Renal pelvis (tissue), 4 donors: ENCODE data around the gene SGSM1. TPM values are rescaled to one million over a fixed set of nuclear protein-coding genes. Genes with fewer than 3 reads are reported as not detected.

Experiments
- DNase-seq: peaks from one replicate; pipeline ENCODE4 v3.0.0-alpha.2; 2013
- polyA plus RNA-seq, 3 donors: library from polyadenylated mRNA; unstranded; fragments of 120-200 nt; gene quantifications; one replicate each; pipeline ENCODE4 v1.2.1, GENCODE V29; 2013; ENCODE audit not compliant: insufficient read length in 3 of 3

SGSM1 gene
- polyA plus RNA-seq, 3 donors = 2.0 to 3.4 (median 2.4) TPM

GRCh38 chr22:24801901-24802465 is 4.0 kb upstream of the SGSM1 start:
- DNase-seq = no peak

GRCh38 chr22:24803064-24803542 is 2.9 kb upstream of the SGSM1 start:
- DNase-seq = no peak

- no peak for DNase-seq
Measured at GRCh38 chr22:24806663-24807001, 621 bp downstream of the SGSM1 start.

GRCh38 chr22:24807284-24807950 is 1.4 kb downstream of the SGSM1 start:
- no peak for DNase-seq

- no peak for DNase-seq
Measured at GRCh38 chr22:24809331-24809730, 3.3 kb downstream of the SGSM1 start.

- no peak for DNase-seq
Measured at GRCh38 chr22:24810043-24810749, 4.2 kb downstream of the SGSM1 start.

- DNase-seq = no peak
Measured at GRCh38 chr22:24812950-24813775, 7.2 kb downstream of the SGSM1 start.

- DNase-seq = no peak
Measured at GRCh38 chr22:24813861-24814770, 8.1 kb downstream of the SGSM1 start.

GRCh38 chr22:24816806-24817205 is 10.8 kb downstream of the SGSM1 start:
- no peak for DNase-seq

- no peak for DNase-seq
Measured at GRCh38 chr22:24819487-24819886, 13.5 kb downstream of the SGSM1 start.

GRCh38 chr22:24819911-24820461 is 14.0 kb downstream of the SGSM1 start:
- no peak for DNase-seq

- DNase-seq = no peak
Measured at GRCh38 chr22:24822471-24822870, 16.5 kb downstream of the SGSM1 start.

GRCh38 chr22:24823787-24824186 is 17.8 kb downstream of the SGSM1 start:
- DNase-seq = no peak

GRCh38 chr22:24824250-24824649 is 18.2 kb downstream of the SGSM1 start:
- no peak for DNase-seq

- DNase-seq = no peak
Measured at GRCh38 chr22:24824915-24825314, 18.9 kb downstream of the SGSM1 start.

- no peak for DNase-seq
Measured at GRCh38 chr22:24826710-24827285, 20.8 kb downstream of the SGSM1 start.

GRCh38 chr22:24827296-24827695 is 21.3 kb downstream of the SGSM1 start:
- DNase-seq = no peak

GRCh38 chr22:24830205-24830979 is 24.4 kb downstream of the SGSM1 start:
- no peak for DNase-seq

- DNase-seq = no peak
Measured at GRCh38 chr22:24831687-24832086, 25.7 kb downstream of the SGSM1 start.
